Activated naive CD4-positive, alpha-beta T cell treated with anti-CD3 and anti-CD28 coated beads, Interleukin-2, amount 50 U/mL, for 16 hours (primary cell): ENCODE data around the gene KCNT2.
"Not testable (repeated sequence)": the region's sequence is repeated elsewhere in the genome, so short reads cannot be mapped to it uniquely, and the experiment has no call there.

Experiments
- DNase-seq: peaks from one replicate; pipeline ENCODE4 v3.0.0-alpha.2; 2020

KCNT2 gene

GRCh38 chr1:196305216-196305615, 303.0 kb downstream of the KCNT2 start:
- no peak for DNase-seq

GRCh38 chr1:196302981-196303380, 305.3 kb downstream of the KCNT2 start:
- no peak for DNase-seq

- no peak for DNase-seq
Measured at GRCh38 chr1:196302420-196302819, 305.8 kb downstream of the KCNT2 start.

- DNase-seq, result no peak
Measured at GRCh38 chr1:196295766-196296165, 312.5 kb downstream of the KCNT2 start.

GRCh38 chr1:196278816-196279215, 329.4 kb downstream of the KCNT2 start:
- DNase-seq, result no peak

GRCh38 chr1:196277860-196278259, 330.4 kb downstream of the KCNT2 start:
- DNase-seq, result no peak

- DNase-seq, result no peak
Measured at GRCh38 chr1:196271212-196271947, 336.9 kb downstream of the KCNT2 start.

GRCh38 chr1:196263086-196263485, 345.2 kb downstream of the KCNT2 start:
- not testable (repeated sequence) for DNase-seq

- DNase-seq, result no peak
Measured at GRCh38 chr1:196260270-196260669, 348.0 kb downstream of the KCNT2 start.

- no peak for DNase-seq
Measured at GRCh38 chr1:196259316-196259715, 348.9 kb downstream of the KCNT2 start.

- DNase-seq, result no peak
Measured at GRCh38 chr1:196255762-196256161, 352.5 kb downstream of the KCNT2 start.

- no peak for DNase-seq
Measured at GRCh38 chr1:196229546-196229945, 378.7 kb downstream of the KCNT2 start.

- no peak for DNase-seq
Measured at GRCh38 chr1:196214866-196215265, 393.4 kb downstream of the KCNT2 start.

- no peak for DNase-seq
Measured at GRCh38 chr1:196209983-196210382, 398.3 kb downstream of the KCNT2 start.

- no peak for DNase-seq
Measured at GRCh38 chr1:196209265-196209664, 399.0 kb downstream of the KCNT2 start.

- DNase-seq, result no peak
Measured at GRCh38 chr1:196207612-196208217, 400.5 kb downstream of the KCNT2 start.

- no peak for DNase-seq
Measured at GRCh38 chr1:196205882-196206281, 402.4 kb downstream of the KCNT2 start.

GRCh38 chr1:196196486-196196885, 411.8 kb downstream of the KCNT2 start:
- DNase-seq, result no peak

- DNase-seq, result no peak
Measured at GRCh38 chr1:196193896-196194559, 414.2 kb downstream of the KCNT2 start.

GRCh38 chr1:196183941-196184340, 424.3 kb downstream of the KCNT2 start:
- no peak for DNase-seq

GRCh38 chr1:196181594-196181878, 426.7 kb downstream of the KCNT2 start:
- no peak for DNase-seq

GRCh38 chr1:196180847-196181593, 427.2 kb downstream of the KCNT2 start:
- no peak for DNase-seq

GRCh38 chr1:196178083-196178635, 430.1 kb downstream of the KCNT2 start:
- DNase-seq, result no peak
